HepG2 (cell line): Measurements from ENCODE around the gene KRT4. TPM values are rescaled to one million over a fixed set of nuclear protein-coding genes. Genes with fewer than 3 reads are reported as not detected.

Experiments
- ATAC-seq: fragments of 200-7000 bp; cut with Tn5 transposase; 3 replicates; pipeline ENCODE4 v1.9.1; 2020; ENCODE audit warnings: mild to moderate bottlenecking, moderate library complexity
- BruUV-seq: library from RNA; stranded (reverse); fragments of 400-500 nt; replicated peaks from 2 replicates; lab custom pipeline; 2021; lab: Mats Ljungman, UMichigan
- CTCF ChIA-PET: fragments of 300-600 bp; formaldehyde crosslinking; extraction: SDS; loops from one replicate; lab custom pipeline; 2021; ENCODE audit warnings: low total read pairs, inconsistent platforms, low intra/inter-chr PET ratio; lab: Yijun Ruan, JAX
- POLR2A ChIA-PET: fragments of 350-600 bp; sonication (Branson Sonifier 250); formaldehyde crosslinking; loops from one replicate; lab custom pipeline; 2020; ENCODE audit warnings: antibody characterized with exemption, inconsistent platforms; lab: Yijun Ruan, JAX
- DNase-seq: peaks from one replicate; pipeline ENCODE4 v3.0.0-alpha.2; 2015; ENCODE audit warnings: low spot score
- FAIRE-seq: peaks from 3 replicates; lab custom pipeline; 2011; peaks lifted over from hg19 to GRCh38; lab: Jason Lieb, UNC
- H2AFZ ChIP-seq: one replicate; pipeline ENCODE4 v1.6.1; 2011; ENCODE audit warnings: low read length, inconsistent platforms
- H3K27ac ChIP-seq: fragments of 300-600 bp; 3 replicates; pipeline ENCODE4 v1.8.0; 2011; ENCODE audit warnings: mixed run types, mild to moderate bottlenecking, mixed read lengths, low read length, inconsistent platforms; ENCODE audit not compliant: insufficient read depth; ENCODE audit errors: extremely low read length
- H3K27me3 ChIP-seq, 2 experiments: fragments of 200-600 bp in 1 of 2; 2 replicates in 1 of 2; 3 replicates in 1 of 2; pipeline versions ENCODE4 v1.6.0 to v1.8.0; 2011; ENCODE audit warnings: low read length in 2 of 2, mild to moderate bottlenecking in 2 of 2, moderate library complexity in 2 of 2, inconsistent platforms in 1 of 2; ENCODE audit not compliant: insufficient read depth in 2 of 2, control insufficient read depth in 1 of 2
- H3K36me3 ChIP-seq, 2 experiments: fragments of 200-600 bp in 1 of 2; replicated peaks in 1 of 2; 2 replicates in 1 of 2; 3 replicates in 1 of 2; pipeline versions ENCODE4 v1.5.1 to v1.8.0; 2011; ENCODE audit warnings: low read length in 2 of 2, inconsistent platforms in 1 of 2; ENCODE audit not compliant: insufficient read depth in 2 of 2, control insufficient read depth in 1 of 2
- H3K4me1 ChIP-seq: 2 replicates; pipeline ENCODE4 v1.5.1; 2012; ENCODE audit warnings: low read length, inconsistent platforms; ENCODE audit not compliant: insufficient read depth
- H3K4me2 ChIP-seq: 2 replicates; pipeline ENCODE4 v1.6.0; 2011; ENCODE audit warnings: low read depth, low read length, inconsistent platforms
- H3K4me3 ChIP-seq, 3 experiments: fragments of 200-600 bp in 1 of 3; sonication (generic), shearing (Covaris generic) in 1 of 3; replicated peaks in 1 of 3; 2 replicates each; pipeline ENCODE4 v1.5.1; 2011 to 2016; ENCODE audit warnings: low read length in 3 of 3, inconsistent platforms in 2 of 3, low read depth in 2 of 3, mild to moderate bottlenecking in 2 of 3, control low read depth in 1 of 3, mixed read lengths in 1 of 3; ENCODE audit not compliant: insufficient read depth in 1 of 3
- H3K79me2 ChIP-seq: one replicate; pipeline ENCODE4 v1.6.1; 2011; ENCODE audit warnings: low read length, inconsistent platforms; ENCODE audit not compliant: insufficient read depth
- H3K9ac ChIP-seq: 2 replicates; pipeline ENCODE4 v1.6.0; 2011; ENCODE audit warnings: mild to moderate bottlenecking, low read depth, low read length, inconsistent platforms; ENCODE audit not compliant: insufficient read depth
- H3K9me3 ChIP-seq: 2 replicates; pipeline ENCODE4 v1.5.1; 2012; ENCODE audit warnings: mild to moderate bottlenecking, low read length
- H4K20me1 ChIP-seq: 2 replicates; pipeline ENCODE4 v1.6.0; 2011; ENCODE audit warnings: inconsistent platforms, mild to moderate bottlenecking, low read length, moderate library complexity; ENCODE audit not compliant: insufficient read depth
- CENPT ChIP-seq: sonication (generic); formaldehyde crosslinking; IDR thresholded peaks from 2 replicates; pipeline ENCODE4 v1.8.0; 2022; ENCODE audit warnings: low read depth, mild to moderate bottlenecking, moderate library complexity, missing genetic modification reagents
- NFKBIZ ChIP-seq: IDR thresholded peaks from 2 replicates; pipeline ENCODE4 v1.6.1; 2018; ENCODE audit warnings: missing genetic modification reagents, missing compliant biosample characterization
- POGK ChIP-seq: sonication (generic); formaldehyde crosslinking; conservative IDR thresholded peaks from 2 replicates; pipeline ENCODE4 v1.8.0; 2022; ENCODE audit warnings: mild to moderate bottlenecking, moderate library complexity, missing genetic modification reagents
- TEAD2 ChIP-seq: sonication (generic); formaldehyde crosslinking; IDR thresholded peaks from 2 replicates; pipeline ENCODE4 v1.9.0; 2021; ENCODE audit warnings: missing genetic modification reagents
- ZBTB40 ChIP-seq, 2 experiments: fragments of 450-650 bp in 1 of 2; sonication (generic) in 1 of 2; formaldehyde crosslinking in 1 of 2; IDR thresholded peaks; 2 replicates each; pipeline versions ENCODE4 v1.6.1 to v1.8.0; 2016 to 2022; ENCODE audit warnings: antibody characterized with exemption in 1 of 2, mild to moderate bottlenecking in 1 of 2, missing genetic modification reagents in 1 of 2
- ZNF552 ChIP-seq: sonication (generic); formaldehyde crosslinking; IDR thresholded peaks from 2 replicates; pipeline ENCODE4 v1.9.0; 2022; ENCODE audit warnings: missing genetic modification reagents, mild to moderate bottlenecking, borderline replicate concordance
- WGBS: methylation state at CpG from one replicate; pipeline ENCODE4 v1.1.6; 2017; ENCODE audit warnings: low lambda C conversion rate; 5-methylcytosine and 5-hydroxymethylcytosine counted together
- in situ Hi-C: cut with HindIII; loops from 2 replicates; pipeline ENCODE4 v1.10.0; 2017; ENCODE audit warnings: low pct_unique_long_range_greater_than_20kb; ENCODE audit not compliant: extremely low pct_ligation_motif_present
- intact Hi-C: fragments of 100-400 bp; cut with micrococcal nuclease; formaldehyde crosslinking; loops from one replicate; pipeline ENCODE4 v1.10.0; 2022; ENCODE audit not compliant: unreplicated experiment
- polyA plus RNA-seq, 8 experiments: library from polyadenylated mRNA; depleted of rRNA in 3 of 8; stranded (reverse) in 7 of 8; unstranded in 1 of 8; fragments of >200 nt; fragmentation: Illumina TruSeq in 4 of 8; extraction: Trizol in 4 of 8; gene quantifications; 2 replicates each; pipeline versions ENCODE4 v1.2.1 to v1.2.3, GENCODE V29; 2011 to 2016; ENCODE audit warnings: low read depth in 4 of 8, missing spikeins in 1 of 8, mixed read lengths in 1 of 8; ENCODE audit not compliant: insufficient read depth in 1 of 8
- total RNA-seq, 5 experiments: library from RNA; depleted of rRNA; stranded (reverse); fragments of >200 nt; fragmentation: Illumina TruSeq; extraction: Trizol; gene quantifications; 2 replicates each; pipeline ENCODE4 v1.2.3, GENCODE V29; 2016; ENCODE audit warnings: low read depth in 1 of 5

KRT4 gene
- total and polyA plus RNA-seq, 2 of the 13 experiments (the other 11 are each of a cell fraction or from before 2014, with no cell fraction given): not detected

- 6% methylated on average over 6 of the region's 6 CpGs for WGBS
- H3K79me2 ChIP-seq: no peaks in the 10 kb centered on the region
- no peak overlapping the region for H3K4me3 ChIP-seq
- H4K20me1 ChIP-seq: no peaks in the 10 kb centered on the region
- H3K9me3 ChIP-seq: no peaks in the 10 kb centered on the region
- no peaks in the 10 kb centered on the region for H3K4me1 ChIP-seq
- intact Hi-C loops (no loop called here), in situ Hi-C loops (no loop called here)
- BruUV-seq: no TSS peak
- H3K4me2 ChIP-seq: no peak overlapping the region
- TF ChIP-seq ZNF552 (no peak), NFKBIZ (CRISPR knock-in tag) (no peak), POGK (no peak)
- DNase-seq (no peak), ATAC-seq (no peak), FAIRE-seq (no peak)
- POLR2A ChIA-PET: no interaction called here
- H2AFZ ChIP-seq: no peak overlapping the region
- CTCF ChIA-PET: no interaction called here
- H3K36me3 ChIP-seq: no peaks in the 10 kb centered on the region
- H3K27me3 ChIP-seq: peaks cover 5 to 52% of the 10 kb centered on the region in 2 experiments; a peak in 4 of 5 replicates
- H3K27ac ChIP-seq: no peak overlapping the region
- no peak overlapping the region for H3K9ac ChIP-seq
Observed at GRCh38 chr12:52820521-52820920, 6.6 kb upstream of the KRT4 start.

- FAIRE-seq (no peak), ATAC-seq (no peak), DNase-seq (no peak)
- H3K4me3 ChIP-seq: no peak overlapping the region
- intact Hi-C loops: no loop called here
- in situ Hi-C loops: no loop called here
- H3K27me3 ChIP-seq: peaks cover 5 to 52% of the 10 kb centered on the region in 2 experiments; a peak in 4 of 5 replicates
- no TSS peak for BruUV-seq
- ChIA-PET POLR2A (no interaction called here), CTCF (no interaction called here)
- no peak overlapping the region for H3K9ac ChIP-seq
- H3K79me2 ChIP-seq: no peaks in the 10 kb centered on the region
- WGBS: 15% methylated on average over 7 of the region's 7 CpGs
- no peaks in the 10 kb centered on the region for H4K20me1 ChIP-seq
- H3K4me2 ChIP-seq: no peak overlapping the region
- no peak overlapping the region for H3K27ac ChIP-seq
- H2AFZ ChIP-seq: no peak overlapping the region
- H3K9me3 ChIP-seq: no peaks in the 10 kb centered on the region
- H3K4me1 ChIP-seq: no peaks in the 10 kb centered on the region
- H3K36me3 ChIP-seq: no peaks in the 10 kb centered on the region
- TF ChIP-seq ZBTB40 (IDR thresholded peaks at IDR 0.05) (no peak), ZBTB40 (CRISPR knock-in tag; IDR thresholded peaks at IDR 0.05) (no peak), TEAD2 (CRISPR knock-in tag) (no peak), CENPT (CRISPR knock-in tag) (no peak)
Observed at GRCh38 chr12:52819731-52820510, 6.0 kb upstream of the KRT4 start.
